ENCODE measurements around the gene MTHFD2L.
"Not testable (repeated sequence)": the region's sequence is repeated elsewhere in the genome, so short reads cannot be mapped to it uniquely, and the experiment has no call there.

MTHFD2L gene

DNA sequence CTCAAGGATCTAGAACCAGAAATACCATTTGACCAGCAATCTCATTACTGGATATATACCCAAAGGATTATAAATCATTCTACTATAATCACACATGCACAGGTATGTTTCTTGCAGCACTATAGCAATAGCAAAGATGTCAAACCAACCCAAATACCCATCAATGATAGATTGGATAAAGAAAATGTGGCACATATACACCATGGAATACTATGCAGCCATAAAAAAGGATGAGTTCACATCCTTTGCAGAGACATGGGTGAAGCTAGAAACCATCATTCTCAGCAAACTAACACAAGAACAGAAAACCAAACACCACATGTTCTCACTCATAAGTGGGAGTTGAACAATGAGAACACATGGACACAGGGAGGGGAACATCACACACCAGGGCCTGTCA is 25.7 kb upstream of the MTHFD2L start:
- not testable (repeated sequence) for DNase-seq

DNA sequence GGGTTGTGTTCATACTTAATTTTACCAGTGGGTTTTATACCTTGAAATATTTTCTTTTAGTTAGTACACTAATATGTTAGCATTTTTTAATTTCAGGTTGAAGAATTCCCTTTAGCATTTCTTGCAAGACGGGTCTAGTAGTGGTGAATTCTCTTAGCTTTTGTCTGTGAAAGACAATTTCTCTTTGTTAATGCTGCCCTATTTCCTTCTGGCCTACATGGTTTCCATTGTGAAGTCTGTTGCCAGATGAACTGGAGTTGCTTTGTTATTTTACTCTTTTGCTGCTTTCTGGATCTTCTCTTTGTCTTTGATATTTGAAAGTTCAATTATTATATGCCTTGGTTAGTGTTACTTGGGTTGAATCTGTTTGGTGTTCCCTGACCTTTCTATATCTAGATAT is 25.0 kb upstream of the MTHFD2L start:
- DNase-seq = no peak

DNA sequence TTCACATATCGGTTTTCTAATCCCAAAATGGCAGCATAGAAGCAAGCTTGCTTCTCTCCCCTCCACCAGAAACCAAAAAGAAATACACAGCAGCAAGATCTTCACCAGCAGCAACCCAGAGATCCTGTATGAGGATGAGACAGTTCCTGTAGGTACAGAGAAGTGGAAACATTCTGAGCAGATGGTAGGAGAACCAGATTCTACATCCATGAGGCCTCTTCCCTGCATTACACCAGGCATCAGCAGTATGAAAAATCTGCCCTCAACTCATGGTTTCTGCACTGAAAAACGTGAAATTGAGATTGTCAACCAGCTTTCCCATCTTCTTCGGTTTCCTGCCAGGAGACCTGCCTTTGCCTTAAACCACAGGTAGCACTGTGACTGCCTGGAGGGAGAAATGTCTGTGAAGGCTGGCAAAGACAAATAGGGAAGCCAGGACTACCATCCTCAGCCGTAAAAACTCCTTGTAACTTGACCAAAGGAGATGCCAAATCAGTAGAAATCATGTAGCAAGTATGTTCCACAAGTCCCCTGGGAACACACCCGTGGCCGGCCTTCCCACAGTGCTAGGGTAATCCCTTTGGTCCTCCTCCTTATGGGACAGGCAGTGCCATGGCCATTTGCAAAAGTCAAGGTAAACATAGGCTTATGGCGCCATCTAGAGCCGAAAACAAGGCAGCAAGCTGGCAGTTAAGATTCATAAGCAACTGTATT is 24.0 kb upstream of the MTHFD2L start:
- peak in 42 of 51 donors; percentile 3 to 73 (median 33) for DNase-seq

DNA sequence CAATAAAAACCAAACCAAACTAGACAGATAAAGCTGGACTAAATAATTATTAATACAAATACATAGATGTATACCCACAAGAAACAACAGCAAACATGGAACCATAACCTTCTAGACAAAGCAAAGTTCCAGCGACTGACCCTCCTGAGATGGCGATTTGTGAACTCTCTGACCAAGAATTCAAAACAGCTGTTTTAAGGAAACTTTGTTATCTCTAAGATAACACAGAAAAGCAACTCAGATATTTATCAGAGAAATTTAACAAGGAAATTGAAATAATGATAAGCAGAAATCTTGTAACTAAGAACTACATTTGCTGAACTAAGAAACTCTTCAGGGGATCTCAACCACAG is 23.4 kb upstream of the MTHFD2L start:
- DNase-seq = no peak

DNA sequence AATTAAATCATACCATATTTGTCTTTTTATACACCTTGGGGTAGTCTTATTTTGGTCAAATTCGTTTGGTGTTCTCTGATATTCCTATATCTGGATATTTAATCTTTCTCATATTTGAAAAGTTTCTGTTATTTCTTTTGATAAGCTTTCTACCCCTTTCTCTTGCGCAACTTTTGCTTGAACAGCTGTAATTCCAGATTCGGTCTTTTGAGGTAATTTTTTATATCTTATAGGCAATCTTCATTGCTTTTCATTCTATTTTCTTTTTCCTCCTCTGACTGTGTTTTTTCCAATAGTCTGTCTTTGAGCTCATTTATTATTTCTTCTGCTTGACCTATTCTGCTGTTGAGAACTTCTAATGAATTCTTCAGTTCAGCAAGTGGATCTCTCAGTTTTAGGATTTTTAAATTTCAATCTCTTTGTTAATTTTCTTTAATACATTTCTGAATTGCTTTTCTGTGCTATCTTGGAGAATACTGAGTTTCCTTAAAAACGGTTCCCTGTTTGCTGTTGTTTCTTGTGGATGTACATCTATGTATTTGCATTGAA is 11.3 kb upstream of the MTHFD2L start:
- no peak for DNase-seq

DNA sequence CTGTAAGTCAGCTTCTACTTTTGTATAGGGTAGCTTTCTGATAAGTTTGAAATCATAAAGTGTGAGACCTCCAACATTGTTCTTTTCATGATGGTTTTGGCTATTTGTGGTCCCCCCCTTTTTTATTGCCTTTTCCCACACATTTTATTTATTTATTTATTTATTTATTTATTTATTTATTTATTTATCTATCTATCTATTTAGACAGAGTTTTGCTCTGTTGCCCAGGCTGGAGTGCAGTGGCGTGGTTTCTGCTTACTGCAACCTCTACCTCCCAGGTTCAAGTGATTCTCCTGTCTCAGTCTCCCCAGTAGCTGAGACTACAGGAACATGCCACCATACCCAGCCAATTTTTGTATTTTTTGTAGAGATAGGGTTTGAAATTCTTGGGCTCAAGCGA is 9.7 kb upstream of the MTHFD2L start:
- DNase-seq = no peak

DNA sequence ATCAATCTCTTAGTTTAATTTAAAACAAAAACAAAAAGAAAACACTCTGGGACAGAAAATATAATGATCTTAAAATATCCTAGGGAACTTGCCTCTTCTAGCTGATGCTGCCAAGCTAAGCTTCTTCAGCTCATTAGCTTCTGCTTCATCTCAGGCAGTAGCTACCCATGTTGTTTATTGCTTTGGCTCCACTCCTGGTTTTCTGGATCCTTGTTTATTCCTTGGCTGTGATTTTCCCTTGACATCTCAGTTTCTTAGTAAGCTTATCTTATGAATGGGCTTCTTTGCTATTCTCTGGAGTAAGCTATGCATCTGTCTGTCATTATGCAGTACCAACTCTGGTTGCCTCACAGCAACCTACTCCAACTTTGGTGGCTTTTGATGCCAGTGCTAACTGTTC is 5.1 kb upstream of the MTHFD2L start:
- no peak for DNase-seq

DNA sequence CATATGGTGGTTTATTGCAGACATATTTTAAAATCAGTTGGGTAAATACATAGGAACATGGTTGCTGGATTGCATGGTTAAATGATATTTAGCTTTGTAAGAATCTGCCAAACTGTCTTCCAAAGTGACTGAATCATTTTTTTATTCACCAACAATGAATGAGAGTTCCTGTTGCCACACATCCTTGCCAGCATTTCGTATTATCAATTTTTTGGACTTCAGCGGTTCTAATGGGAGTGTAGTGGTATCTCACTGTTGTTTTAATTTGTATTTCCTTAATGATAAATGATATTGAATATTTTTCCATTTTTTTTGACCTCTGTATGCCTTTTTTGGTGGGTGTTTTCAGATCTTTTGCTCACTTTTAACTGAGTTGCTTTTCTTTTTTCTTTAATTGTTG is 1.4 kb upstream of the MTHFD2L start:
- no peak for DNase-seq

DNA sequence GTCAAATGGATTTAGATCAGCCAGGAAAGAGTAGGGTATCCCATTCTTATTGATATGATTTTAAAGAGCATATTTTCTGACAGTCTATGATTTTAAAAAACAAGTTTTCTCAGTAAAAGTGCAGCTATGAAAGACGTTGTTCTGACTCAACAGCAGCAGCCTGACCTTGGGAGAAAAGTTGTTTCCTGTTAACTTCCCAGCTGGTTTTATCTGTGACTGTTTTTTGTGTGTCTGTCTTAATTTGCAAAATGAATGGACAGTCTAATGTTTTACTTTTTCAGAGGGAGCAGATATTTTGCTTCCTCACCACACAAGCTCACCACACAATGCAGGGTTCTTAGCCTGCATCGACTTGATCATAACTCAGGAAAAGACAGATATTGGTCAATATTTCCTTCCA is 764 bp upstream of the MTHFD2L start:
- no peak for DNase-seq

DNA sequence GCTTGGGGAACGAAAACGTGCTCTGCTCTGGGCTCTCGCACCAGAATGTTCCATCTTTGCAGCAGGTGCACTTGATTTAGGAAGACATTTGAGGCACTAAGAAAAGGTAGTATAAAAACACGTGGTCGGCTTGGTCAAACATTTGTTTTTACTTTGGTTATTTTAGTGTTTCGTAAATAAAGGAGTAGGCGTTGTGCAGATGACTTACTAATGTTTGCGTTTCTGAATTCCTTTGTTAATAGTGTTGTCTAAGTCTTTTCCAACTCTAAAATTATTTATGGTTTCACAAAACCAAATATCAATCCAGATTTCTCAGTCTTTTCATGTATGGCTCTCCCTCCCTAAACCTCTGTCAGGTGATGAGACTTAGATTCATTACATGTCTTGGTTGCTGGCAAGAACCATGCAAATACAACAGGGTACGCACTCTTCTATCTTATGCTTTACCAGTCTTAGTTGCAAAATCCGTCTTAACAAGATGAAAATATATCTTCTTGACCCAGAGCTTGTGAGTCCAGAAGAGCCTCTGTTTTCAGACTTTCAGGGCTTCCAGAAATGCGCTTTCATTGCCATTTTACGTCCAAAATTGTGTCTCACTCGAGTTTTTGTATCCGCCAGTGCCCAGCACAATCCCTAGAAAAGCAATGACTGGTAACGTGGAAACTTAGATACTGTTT is 686 bp downstream of the MTHFD2L start:
- DNase-seq = peak in 2 of 51 donors; percentile 26 to 55

DNA sequence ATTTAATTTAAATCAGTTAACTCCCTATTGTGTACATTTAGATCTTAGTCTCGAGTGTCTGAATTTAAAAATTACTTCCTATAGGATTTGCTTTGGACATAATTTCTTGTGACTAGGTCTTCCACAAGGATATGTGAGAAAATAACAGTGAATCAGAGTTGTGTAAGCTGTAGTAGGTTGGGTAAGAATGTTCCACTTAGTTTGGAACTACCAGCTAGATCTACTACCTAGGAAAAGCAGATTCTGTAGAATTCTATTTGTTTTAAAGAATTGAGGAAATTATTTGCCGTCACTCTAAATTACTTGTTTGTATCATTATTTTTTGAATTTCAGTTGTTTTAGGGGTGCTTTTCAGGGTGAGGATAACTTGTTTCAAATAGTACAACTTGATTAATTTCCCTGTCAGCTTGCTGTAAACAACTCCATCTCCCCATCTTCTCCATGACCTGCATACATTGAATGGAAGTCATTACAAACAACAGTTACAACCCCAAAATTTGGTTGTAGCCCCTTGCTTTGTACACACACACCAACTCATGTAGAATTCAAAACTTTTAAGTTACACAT is 1.3 kb downstream of the MTHFD2L start:
- no peak for DNase-seq

DNA sequence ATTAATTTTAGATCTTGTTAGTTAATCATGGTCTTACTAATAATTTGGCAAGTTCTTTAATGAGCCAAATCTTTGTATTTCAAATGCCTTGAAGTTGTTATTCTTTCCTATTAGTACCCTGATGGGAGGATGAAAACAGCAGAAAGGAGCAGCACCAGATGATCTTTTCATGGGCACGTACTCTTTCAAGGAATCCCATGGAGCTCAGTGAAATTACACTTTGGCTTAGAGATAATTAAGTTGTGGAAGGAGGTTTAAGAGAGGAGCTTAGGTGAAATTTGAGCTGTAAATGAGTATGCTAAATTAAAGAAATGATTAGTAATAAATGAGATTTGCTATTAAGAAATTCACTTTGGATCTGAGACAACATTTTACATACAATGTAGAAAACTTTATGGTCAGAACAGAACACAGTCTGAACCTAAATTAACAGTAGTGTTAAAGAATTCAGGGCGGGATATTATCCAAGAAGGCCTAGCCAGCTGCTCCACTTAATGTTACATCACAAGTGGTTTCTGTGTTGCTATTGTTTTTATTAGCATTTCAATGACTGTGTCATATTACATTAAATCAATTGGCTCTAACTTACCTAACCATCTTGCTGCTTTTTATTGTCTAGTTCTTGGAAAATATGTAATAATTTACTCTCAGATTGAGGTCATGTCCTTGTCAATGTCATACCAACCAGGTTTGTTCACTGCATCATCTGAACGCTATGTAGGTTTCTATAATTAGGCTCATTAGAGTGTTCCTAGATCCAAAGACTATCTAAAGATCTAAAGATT is 3.9 kb downstream of the MTHFD2L start:
- no peak for DNase-seq

DNA sequence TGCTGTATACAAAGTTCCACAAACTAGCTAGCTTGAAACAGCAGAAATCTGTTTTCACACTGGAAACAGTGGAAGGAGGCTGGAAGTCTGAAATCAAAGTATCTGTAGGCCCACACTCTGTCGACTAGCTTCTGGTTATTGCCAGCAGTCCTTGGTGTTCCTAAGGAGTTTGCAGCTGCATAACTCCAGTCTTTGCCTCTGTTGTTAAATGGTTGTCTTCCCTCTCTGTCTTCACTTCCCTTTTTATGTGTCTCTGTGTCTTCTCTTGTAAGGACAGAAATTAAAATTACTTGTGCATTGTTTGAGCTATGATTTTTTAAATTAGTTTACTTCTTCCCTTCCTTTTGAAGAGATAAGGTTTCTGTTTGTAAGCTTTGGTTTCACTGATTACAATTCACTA is 8.2 kb downstream of the MTHFD2L start:
- no peak for DNase-seq

DNA sequence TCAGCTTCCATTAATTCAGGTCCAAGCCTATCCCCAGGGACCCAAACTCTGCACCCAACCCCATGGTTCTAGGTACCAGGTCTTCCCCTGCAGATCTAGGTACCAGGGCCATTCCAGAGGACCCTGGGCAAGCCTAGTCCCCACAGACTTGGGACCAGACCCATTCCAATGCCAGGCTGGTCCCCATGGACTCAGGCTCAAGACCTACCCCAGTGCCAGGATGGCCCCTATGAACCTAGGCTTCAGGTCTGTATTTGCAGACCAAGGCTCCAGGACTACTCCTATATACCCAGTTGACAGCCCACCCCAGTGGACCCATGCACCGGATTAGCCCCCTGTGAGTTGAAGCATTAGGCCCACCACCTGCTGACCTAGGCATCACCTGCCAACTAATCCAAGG is 8.9 kb downstream of the MTHFD2L start:
- no peak for DNase-seq

DNA sequence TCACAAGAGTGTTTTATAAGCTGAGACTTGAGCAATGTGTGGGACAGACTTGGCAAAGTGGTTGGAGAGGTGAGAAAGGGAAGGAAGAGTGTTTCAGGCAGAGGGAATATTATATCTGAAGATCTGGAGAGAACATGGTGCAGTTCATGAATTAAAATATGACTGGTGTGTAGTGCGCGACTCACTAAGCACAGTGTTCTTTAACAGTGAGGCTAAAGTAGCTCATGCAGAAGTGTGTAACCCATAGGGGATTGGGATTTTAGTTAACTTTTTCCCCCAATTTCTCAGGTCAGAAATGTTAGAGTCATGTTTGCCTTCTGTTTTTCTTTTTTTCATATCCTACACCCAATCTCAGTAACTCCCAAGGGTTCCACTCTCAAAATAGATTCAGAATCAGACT is 9.7 kb downstream of the MTHFD2L start:
- DNase-seq = no peak

DNA sequence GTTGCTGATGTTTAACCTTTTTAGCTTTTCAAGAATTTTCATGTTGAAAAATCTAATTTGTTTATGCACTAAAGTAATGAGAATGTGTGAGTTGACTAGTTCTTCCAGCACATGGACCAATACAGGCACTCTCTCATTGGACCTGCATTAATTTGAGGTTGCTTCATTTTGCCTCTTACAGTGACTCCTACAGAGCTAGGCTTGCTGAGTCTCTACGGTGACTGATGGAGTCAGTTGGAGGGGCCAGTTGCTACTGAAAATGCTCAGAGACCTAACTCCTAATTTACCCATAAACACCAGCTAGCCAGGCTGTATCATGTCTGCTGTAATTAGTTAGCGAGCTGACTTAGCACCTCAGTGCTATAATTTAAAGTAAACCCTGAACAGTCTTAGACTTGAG is 10.9 kb downstream of the MTHFD2L start:
- DNase-seq = no peak

DNA sequence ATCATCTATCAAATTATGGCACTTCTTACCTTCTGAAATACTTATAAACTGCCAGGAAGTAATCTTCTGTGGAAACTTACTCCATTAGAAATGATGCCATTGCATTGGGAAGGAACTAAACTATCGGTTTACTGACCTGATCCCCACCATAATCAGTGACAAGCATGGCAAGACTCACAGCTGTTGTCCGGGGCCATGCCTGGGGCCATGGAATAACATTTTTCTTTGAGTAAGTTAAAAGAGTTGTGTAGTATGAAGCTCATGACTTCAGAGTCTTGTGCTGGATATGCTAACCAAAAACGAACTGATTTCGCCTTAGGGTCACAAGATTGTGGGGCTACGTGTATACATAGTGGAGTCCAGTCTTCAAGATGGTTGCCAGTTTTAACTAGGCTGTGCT is 15.4 kb downstream of the MTHFD2L start:
- DNase-seq = no peak

DNA sequence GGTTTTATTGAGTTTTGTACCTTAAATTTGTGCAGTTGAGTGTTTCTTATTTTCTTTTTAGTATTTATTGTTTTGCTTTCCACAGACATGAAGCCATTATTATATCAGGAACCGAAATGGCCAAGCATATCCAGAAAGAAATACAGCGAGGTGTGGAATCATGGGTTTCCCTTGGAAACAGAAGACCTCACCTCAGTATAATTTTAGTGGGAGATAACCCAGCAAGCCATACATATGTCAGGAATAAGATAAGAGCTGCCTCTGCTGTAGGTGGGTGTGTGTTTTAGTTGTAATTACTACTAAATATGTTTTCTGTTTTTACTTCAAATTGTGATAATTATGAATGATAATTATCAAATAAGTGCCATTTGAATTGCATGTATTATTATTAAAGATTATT is 16.5 kb downstream of the MTHFD2L start:
- no peak for DNase-seq

DNA sequence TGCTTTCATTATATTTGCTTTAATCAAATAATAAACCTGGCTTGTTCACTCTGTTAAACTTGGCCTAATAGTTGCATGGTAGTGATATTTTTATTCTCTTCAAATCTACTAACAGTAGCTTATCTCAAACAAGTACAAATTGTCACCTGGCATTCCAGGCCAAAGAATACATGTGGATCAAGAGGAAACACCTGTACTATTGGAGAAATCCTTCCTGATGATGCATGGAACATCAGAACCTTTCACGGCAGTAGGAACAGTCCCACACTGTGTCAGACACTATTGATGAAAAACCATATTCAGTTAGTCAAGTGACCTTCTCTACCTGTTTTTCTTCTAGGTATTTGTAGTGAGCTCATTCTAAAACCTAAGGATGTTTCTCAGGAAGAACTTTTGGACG is 17.0 kb downstream of the MTHFD2L start:
- no peak for DNase-seq

DNA sequence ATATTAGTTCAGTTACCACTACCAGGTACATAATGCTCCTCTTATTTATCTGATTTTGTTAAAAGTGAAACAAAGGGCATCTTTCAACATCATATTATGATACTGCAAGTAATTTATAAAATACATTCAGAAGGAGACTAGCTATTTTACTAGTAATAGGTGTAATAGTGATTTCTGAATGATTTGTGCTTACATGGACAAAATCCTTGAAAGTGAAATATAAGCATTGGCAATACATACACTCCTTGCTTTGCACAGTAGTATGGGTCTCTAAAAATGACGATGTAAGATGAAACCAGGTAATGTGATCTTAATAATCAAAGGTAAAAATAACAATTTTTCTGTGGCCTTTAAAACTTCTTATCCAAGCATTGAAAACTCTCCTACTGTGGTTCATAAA is 17.5 kb downstream of the MTHFD2L start:
- no peak for DNase-seq

DNA sequence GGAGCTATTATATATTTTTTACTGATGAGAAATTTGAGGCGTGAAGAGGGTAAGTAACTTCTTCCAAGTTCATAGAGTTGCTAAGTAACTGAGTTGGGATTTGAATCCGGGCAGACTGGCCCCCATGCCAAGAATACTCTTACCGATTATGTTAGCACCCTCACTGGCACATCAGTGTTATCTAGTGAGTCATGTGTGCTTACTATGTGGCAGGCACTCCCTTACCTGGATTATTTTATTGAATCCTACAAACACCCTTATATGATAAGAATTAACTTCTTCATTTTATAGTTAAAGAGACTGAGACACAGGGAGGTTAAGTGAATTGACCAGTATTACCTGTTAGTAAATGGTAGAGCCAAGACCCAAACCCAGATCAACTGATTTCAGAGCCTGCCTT is 20.9 kb downstream of the MTHFD2L start:
- DNase-seq = no peak

DNA sequence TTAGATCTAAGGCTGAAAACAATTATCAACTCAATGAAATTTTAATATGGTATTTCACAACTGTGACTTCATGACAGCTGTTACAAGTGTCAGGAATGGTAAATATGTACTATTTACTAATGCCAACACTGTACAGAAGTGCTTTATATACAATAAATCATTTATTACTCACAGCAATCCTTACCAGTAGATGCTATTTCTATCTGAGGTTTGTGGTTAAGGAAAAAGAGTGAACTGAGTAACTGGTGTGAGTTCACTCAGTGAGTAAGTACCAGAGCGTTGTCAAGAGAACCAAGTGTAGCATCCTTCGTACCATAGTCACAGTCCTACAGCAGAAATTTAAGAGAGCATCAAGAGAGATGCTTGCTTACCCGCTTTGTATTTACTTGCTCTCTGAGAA is 23.3 kb downstream of the MTHFD2L start:
- DNase-seq = no peak

Measured in hypothalamus (tissue), 51 donors.